ENCODE data around the gene RBMS1. TPM values are rescaled to one million over a fixed set of nuclear protein-coding genes. Genes with fewer than 3 reads are reported as not detected.

The RBMS1 gene
- total and polyA plus RNA-seq, 2 of the 4 experiments (the other 2 are of a cell fraction), result 43.5 to 64.9 TPM

DNA sequence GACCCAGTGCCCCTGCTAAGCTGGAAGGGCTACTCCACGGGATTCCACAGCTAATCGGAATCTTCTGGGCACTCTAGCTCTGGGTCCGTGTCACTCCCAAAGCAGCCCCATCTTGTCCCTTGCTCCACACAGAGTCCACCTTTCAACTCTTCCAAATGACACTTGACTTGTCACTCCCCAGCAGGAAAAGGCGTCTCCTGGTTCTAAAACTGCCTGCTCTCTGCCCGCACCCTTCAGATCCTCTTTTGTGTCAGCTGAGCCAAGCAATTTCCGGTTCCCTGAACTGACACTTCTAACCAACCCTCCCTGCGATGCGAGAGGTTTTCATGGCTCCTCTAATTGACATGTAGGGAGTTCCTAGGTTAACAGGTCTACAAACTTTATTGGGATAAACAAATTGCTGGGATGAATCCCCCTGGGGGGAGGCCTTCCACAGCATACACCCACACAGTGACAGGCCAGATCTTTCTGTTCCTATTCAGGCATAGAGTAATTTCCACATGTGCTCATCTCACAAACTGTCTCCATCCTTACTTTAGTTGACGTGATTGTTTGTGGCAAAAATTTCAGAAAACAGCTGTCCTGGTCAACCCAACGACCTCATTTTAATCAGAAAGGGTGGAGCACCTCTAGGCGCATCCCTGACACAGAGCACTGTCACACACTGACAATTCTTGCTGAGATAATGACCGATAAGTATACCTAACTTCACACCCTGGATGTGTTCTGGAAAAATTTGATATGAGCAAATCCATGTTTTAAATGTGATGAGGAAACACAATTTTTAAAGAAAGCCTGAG, 104.9 kb downstream of the RBMS1 start:
- Histone ChIP-seq H2BK15ac (ENCODE audit: low read depth, low read length) (peak overlapping the region; percentile 90; the same call in 2 of the 3 replicates), H3K27me3 (ENCODE audit: control insufficient read depth, insufficient read depth, low read length) (no peaks in the 10 kb centered on the region), H3K4ac (ENCODE audit: low read depth, low read length) (peak overlapping the region; percentile 91), H3K9me3 (ENCODE audit: control insufficient read depth, insufficient read depth, low read length) (no peaks in the 10 kb centered on the region), H3K18ac (ENCODE audit: low read depth, low read length) (peak overlapping the region; percentile 67), H4K8ac (ENCODE audit: low read depth in 2 of 2, low read length in 2 of 2) (peak overlapping the region; percentile 82 to 88), H3K14ac (replicated peaks; ENCODE audit: low read depth, low read length) (peak overlapping the region; percentile 88), H3K23ac (ENCODE audit: low read depth, low read length) (peak overlapping the region; percentile 84), H2BK120ac (ENCODE audit: low read depth, low read length) (peak overlapping the region; percentile 87), H2BK5ac (ENCODE audit: low read depth, low read length, poor library complexity, severe bottlenecking) (peak overlapping the region; percentile 97), H4K5ac (ENCODE audit: low read depth, low read length) (peak overlapping the region; percentile 86), H3K4me1 (ENCODE audit: control insufficient read depth, insufficient read depth, low read length) (peaks cover 46% of the 10 kb centered on the region), H3K27ac (ENCODE audit: insufficient read depth, low read length) (peak overlapping the region; percentile 90), H2AFZ (replicated peaks; ENCODE audit: low read length, poor library complexity) (peak overlapping the region; percentile 52), H4K20me1 (ENCODE audit: insufficient read depth, low read length) (peaks cover 65% of the 10 kb centered on the region), H2AK5ac (ENCODE audit: low read depth, low read length) (peak overlapping the region; percentile 96), H3K4me3 (ENCODE audit: insufficient read depth, low read depth, low read length) (no peak overlapping the region), H4K91ac (ENCODE audit: insufficient read depth, low read depth, low read length) (peak overlapping the region; percentile 94), H3K9ac (ENCODE audit: low read depth, low read length) (peak overlapping the region; percentile 55), H3K79me1 (ENCODE audit: low read depth in 1 of 2, low read length in 2 of 2) (peaks cover 14 to 75% of the 10 kb centered on the region in 2 experiments), H3K36me3 (ENCODE audit: control insufficient read depth, insufficient read depth, low read length) (peaks cover 7% of the 10 kb centered on the region; the same call in 1 of the 2 replicates), H2BK20ac (ENCODE audit: low read depth, low read length) (peak overlapping the region; percentile 83), H3K9me1 (ENCODE audit: insufficient read depth, low read length) (peaks cover 40% of the 10 kb centered on the region), H2AK9ac (replicated peaks; ENCODE audit: low read depth, low read length, poor library complexity) (peak overlapping the region; percentile 3), H3K56ac (ENCODE audit: extremely low read depth, insufficient read depth, low read length) (0 out of 2 replicates have a peak overlapping the region, but pooled peaks have one; percentile 57), H3K4me2 (ENCODE audit: low read depth, low read length) (peak overlapping the region; percentile 29)
- WGBS, 2 experiments (ENCODE audit: extremely low coverage in 2 of 2, insufficient read length in 1 of 2), result 54% methylated on average over 4 of the region's 12 CpGs; no CpG with 5 or more reads in 1 of the 2 experiments
- ChIA-PET POLR2A (ENCODE audit: unreplicated experiment) (no interaction called here), CTCF (interaction anchor here (0.6 kb wide), 1 partner anchor 501 kb away, joined by 3 read pairs; no protein-coding TSS in a partner anchor)
- dilution Hi-C loops (cut with HindIII; ENCODE audit: low sequenced_read_pairs, unreplicated experiment), result no loop called here
- TF ChIP-seq POLR2A (IDR thresholded peaks at IDR 0.05; ENCODE audit: low read depth, low read length) (peak; percentile 13), RCOR1 (IDR thresholded peaks at IDR 0.05; ENCODE audit: insufficient replicate concordance, low read length) (no peak), CHD1 (IDR thresholded peaks at IDR 0.05; ENCODE audit: low read depth, low read length) (no peak), CTCF (conservative IDR thresholded peaks at IDR 0.05; ENCODE audit: low read depth, low read length) (no peak), ELK1 (IDR thresholded peaks at IDR 0.05; ENCODE audit: borderline replicate concordance, low read depth, low read length) (no peak)
- ATAC-seq (ENCODE audit: low read depth), result no peak
- no peak for DNase-seq
- BruUV-seq (replicated peaks), result TSS peak; percentile 66
- intact Hi-C loops (cut with micrococcal nuclease), result no loop called here
- in situ Hi-C loops (cut with MboI; ENCODE audit: low sequenced_read_pairs), result no loop called here

All from IMR-90 (cell line).